Trophoblast cell (in vitro differentiated cells and primary cell): Measurements from ENCODE around the gene RAB36.

ENCODE experiments used
- DNase-seq, 2 donors: peaks; one replicate each; pipeline ENCODE4 v3.0.0-alpha.2; 2016
- H2AFZ ChIP-seq: 2 replicates; pipeline ENCODE4 v1.6.1; 2013; ENCODE audit warnings: low read length, moderate library complexity, mild to moderate bottlenecking; ENCODE audit not compliant: insufficient read depth, poor library complexity
- H2AK5ac ChIP-seq: 2 replicates; pipeline ENCODE4 v1.6.1; 2013; ENCODE audit warnings: mild to moderate bottlenecking, low read length
- H2BK120ac ChIP-seq: 2 replicates; pipeline ENCODE4 v1.6.1; 2013; ENCODE audit warnings: low read length, mild to moderate bottlenecking, moderate library complexity; ENCODE audit not compliant: insufficient read depth, poor library complexity
- H2BK12ac ChIP-seq: 2 replicates; pipeline ENCODE4 v1.6.1; 2013; ENCODE audit warnings: mild to moderate bottlenecking, low read length, moderate library complexity
- H2BK5ac ChIP-seq: 2 replicates; pipeline ENCODE4 v1.6.1; 2013; ENCODE audit warnings: low read length, low read depth, moderate library complexity, mild to moderate bottlenecking; ENCODE audit not compliant: poor library complexity
- H3K14ac ChIP-seq: 2 replicates; pipeline ENCODE4 v1.6.1; 2013; ENCODE audit warnings: mild to moderate bottlenecking, low read length
- H3K18ac ChIP-seq: 2 replicates; pipeline ENCODE4 v1.6.1; 2013; ENCODE audit warnings: mild to moderate bottlenecking, low read length
- H3K23ac ChIP-seq: 2 replicates; pipeline ENCODE4 v1.6.1; 2013; ENCODE audit warnings: low read length
- H3K27ac ChIP-seq: 2 replicates; pipeline ENCODE4 v1.5.1; 2013; ENCODE audit warnings: low read depth, mild to moderate bottlenecking, inconsistent platforms, low read length, moderate library complexity
- H3K27me3 ChIP-seq: 2 replicates; pipeline ENCODE4 v1.6.1; 2013; ENCODE audit warnings: inconsistent platforms, mild to moderate bottlenecking, low read length, moderate library complexity; ENCODE audit not compliant: insufficient read depth
- H3K36me3 ChIP-seq, 2 experiments: 1 replicate in 1 of 2; 2 replicates in 1 of 2; pipeline ENCODE4 v1.6.1; 2013; ENCODE audit warnings: low read length in 2 of 2, mild to moderate bottlenecking in 2 of 2, moderate library complexity in 1 of 2; ENCODE audit not compliant: insufficient read depth in 2 of 2, control insufficient read depth in 1 of 2
- H3K4ac ChIP-seq: 2 replicates; pipeline ENCODE4 v1.6.1; 2013; ENCODE audit warnings: low read depth, mild to moderate bottlenecking, low read length, moderate library complexity
- H3K4me1 ChIP-seq, 2 experiments: 1 replicate in 1 of 2; 2 replicates in 1 of 2; pipeline ENCODE4 v1.6.1; 2013; ENCODE audit warnings: low read length in 2 of 2, mild to moderate bottlenecking in 2 of 2, moderate library complexity in 1 of 2; ENCODE audit not compliant: insufficient read depth in 2 of 2, control insufficient read depth in 1 of 2
- H3K4me2 ChIP-seq: 2 replicates; pipeline ENCODE4 v1.6.1; 2013; ENCODE audit warnings: inconsistent platforms, mild to moderate bottlenecking, low read length, moderate library complexity
- H3K4me3 ChIP-seq: 2 replicates; pipeline ENCODE4 v1.5.1; 2013; ENCODE audit warnings: mild to moderate bottlenecking, low read depth, low read length, inconsistent platforms
- H3K79me1 ChIP-seq: one replicate; pipeline ENCODE4 v1.6.1; 2013; ENCODE audit warnings: low read length
- H3K79me2 ChIP-seq: 2 replicates; pipeline ENCODE4 v1.6.1; 2013; ENCODE audit warnings: low read length, mild to moderate bottlenecking; ENCODE audit not compliant: control insufficient read depth, insufficient read depth, poor library complexity
- H3K9ac ChIP-seq: 2 replicates; pipeline ENCODE4 v1.6.1; 2013; ENCODE audit warnings: mild to moderate bottlenecking, low read length
- H3K9me3 ChIP-seq: 2 replicates; pipeline ENCODE4 v1.6.1; 2013; ENCODE audit warnings: low read depth, mild to moderate bottlenecking, control low read depth, inconsistent platforms, low read length; ENCODE audit not compliant: insufficient read depth
- H4K12ac ChIP-seq: 2 replicates; pipeline ENCODE4 v1.6.1; 2013; ENCODE audit warnings: low read depth, mild to moderate bottlenecking, low read length, moderate library complexity
- H4K8ac ChIP-seq: 2 replicates; pipeline ENCODE4 v1.6.1; 2013; ENCODE audit warnings: low read depth, mild to moderate bottlenecking, low read length, moderate library complexity
- H4K91ac ChIP-seq: one replicate; pipeline ENCODE4 v1.6.1; 2013; ENCODE audit warnings: low read depth, mild to moderate bottlenecking, low read length, moderate library complexity
- whole genome bisulfite sequencing: extraction: QIAGEN DNeasy Blood & Tissue Kit; methylation state at CpG from one replicate; pipeline ENCODE4 v1.1.7; 2013; ENCODE audit warnings: missing lambda C conversion rate; ENCODE audit not compliant: insufficient read length, insufficient coverage; ENCODE audit errors: extremely low coverage; 5-methylcytosine and 5-hydroxymethylcytosine counted together

RAB36 gene

DNA sequence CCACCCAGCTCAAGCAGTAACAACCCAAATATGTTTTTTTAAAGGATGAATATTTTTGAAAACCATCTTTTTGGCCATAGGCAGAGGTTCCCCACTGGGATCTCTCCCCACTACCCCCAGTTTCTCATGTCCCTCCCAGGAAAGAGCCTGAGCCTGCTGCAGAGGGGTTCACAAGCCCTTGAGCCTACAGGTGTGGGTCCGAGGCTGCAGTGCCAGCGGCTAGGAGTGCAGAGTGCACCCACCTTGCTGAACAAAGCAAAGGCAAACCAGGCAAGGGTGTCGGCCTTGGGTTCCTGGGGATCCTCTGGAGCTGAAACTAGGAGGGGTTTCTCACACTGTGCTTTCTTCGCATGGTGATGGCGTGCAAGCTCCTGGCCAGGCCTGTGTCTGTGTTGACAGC lies 40.0 kb upstream of the RAB36 start:
- no peak overlapping the region for H2BK5ac ChIP-seq
- no CpG with 5 or more reads among the region's 5 CpGs for WGBS
- H3K4ac ChIP-seq = no peak overlapping the region
- H4K91ac ChIP-seq = no peak overlapping the region
- H2AFZ ChIP-seq = no peak overlapping the region
- no peak overlapping the region for H3K27ac ChIP-seq
- H4K8ac ChIP-seq = no peak overlapping the region
- H3K14ac ChIP-seq = no peak overlapping the region
- H3K18ac ChIP-seq = no peak overlapping the region
- H3K79me1 ChIP-seq = no peaks in the 10 kb centered on the region
- peaks cover 3% of the 10 kb centered on the region for H3K9me3 ChIP-seq
- H3K27me3 ChIP-seq = no peaks in the 10 kb centered on the region
- no peak overlapping the region for H3K4me3 ChIP-seq
- no peak for DNase-seq
- no peaks in the 10 kb centered on the region for H3K79me2 ChIP-seq
- no peak overlapping the region for H3K4me2 ChIP-seq
- no peak overlapping the region for H3K23ac ChIP-seq
- H2BK12ac ChIP-seq = no peak overlapping the region
- no peak overlapping the region for H2BK120ac ChIP-seq
- no peaks in the 10 kb centered on the region for H3K36me3 ChIP-seq
- no peak overlapping the region for H3K9ac ChIP-seq
- H3K4me1 ChIP-seq = peaks cover 0 to 2% of the 10 kb centered on the region in 2 experiments
- H2AK5ac ChIP-seq = no peak overlapping the region
- no peak overlapping the region for H4K12ac ChIP-seq

DNA sequence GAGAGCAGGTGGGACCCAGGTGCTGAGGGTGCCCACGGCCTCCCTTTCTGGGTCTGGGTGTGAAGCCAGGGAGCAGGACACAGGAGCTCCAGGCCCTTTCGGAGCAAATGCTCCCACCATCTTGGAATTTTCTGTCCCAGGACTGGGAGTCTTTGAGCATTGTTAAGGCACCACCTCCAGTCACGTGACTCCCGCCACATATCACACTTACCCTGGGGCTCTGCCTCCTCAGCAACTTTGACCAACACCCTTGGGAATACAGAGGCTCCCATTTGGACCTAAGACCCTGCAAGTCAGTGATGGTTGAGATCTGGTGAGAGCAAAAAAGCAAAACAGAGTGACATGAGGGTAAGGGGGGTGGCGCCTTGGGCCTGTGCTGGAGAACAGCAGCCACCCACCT lies 39.4 kb upstream of the RAB36 start:
- peaks cover 2 to 8% of the 10 kb centered on the region in 2 experiments for H3K4me1 ChIP-seq
- H3K9me3 ChIP-seq = peaks cover 3% of the 10 kb centered on the region
- no peak overlapping the region for H2BK120ac ChIP-seq
- H2BK12ac ChIP-seq = no peak overlapping the region
- no peaks in the 10 kb centered on the region for H3K79me1 ChIP-seq
- no peak overlapping the region for H2AFZ ChIP-seq
- H3K27ac ChIP-seq = no peak overlapping the region
- H4K91ac ChIP-seq = no peak overlapping the region
- H3K23ac ChIP-seq = no peak overlapping the region
- H3K79me2 ChIP-seq = no peaks in the 10 kb centered on the region
- no peaks in the 10 kb centered on the region for H3K27me3 ChIP-seq
- H3K18ac ChIP-seq = no peak overlapping the region
- no peak overlapping the region for H4K12ac ChIP-seq
- H3K36me3 ChIP-seq = no peaks in the 10 kb centered on the region
- no peak overlapping the region for H3K4me2 ChIP-seq
- H3K4ac ChIP-seq = no peak overlapping the region
- DNase-seq = no peak
- no peak overlapping the region for H2BK5ac ChIP-seq
- no CpG with 5 or more reads among the region's 5 CpGs for WGBS
- no peak overlapping the region for H3K14ac ChIP-seq
- no peak overlapping the region for H2AK5ac ChIP-seq
- no peak overlapping the region for H4K8ac ChIP-seq
- no peak overlapping the region for H3K9ac ChIP-seq
- H3K4me3 ChIP-seq = no peak overlapping the region

DNA sequence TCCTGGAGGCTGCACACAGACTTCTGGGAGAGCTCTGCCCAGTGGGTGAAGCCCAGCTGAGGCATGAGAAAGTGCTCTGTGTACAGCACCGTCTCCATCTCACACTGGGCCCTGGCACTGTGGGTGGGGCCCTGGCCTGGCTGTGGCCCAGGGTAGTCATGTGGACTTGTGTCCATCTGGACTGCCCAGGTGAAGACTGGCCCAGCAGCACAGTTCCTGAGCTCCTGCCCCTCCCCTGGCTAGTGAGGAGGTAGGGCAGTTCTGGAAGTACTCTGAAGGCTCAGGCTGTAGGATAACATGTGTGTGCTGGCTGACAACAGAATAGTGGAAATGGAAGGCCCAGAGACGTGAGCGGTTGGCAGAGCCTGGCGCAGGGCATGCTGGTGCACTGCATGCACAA lies 38.9 kb upstream of the RAB36 start:
- no peak overlapping the region for H4K8ac ChIP-seq
- no peak overlapping the region for H4K91ac ChIP-seq
- H2BK5ac ChIP-seq = no peak overlapping the region
- no peak overlapping the region for H2AK5ac ChIP-seq
- no peak overlapping the region for H3K9ac ChIP-seq
- no peak overlapping the region for H3K23ac ChIP-seq
- no CpG with 5 or more reads among the region's 4 CpGs for WGBS
- H3K4me3 ChIP-seq = no peak overlapping the region
- H3K4ac ChIP-seq = no peak overlapping the region
- no peaks in the 10 kb centered on the region for H3K36me3 ChIP-seq
- H3K4me2 ChIP-seq = no peak overlapping the region
- H3K4me1 ChIP-seq = peaks cover 3 to 8% of the 10 kb centered on the region in 2 experiments
- H4K12ac ChIP-seq = no peak overlapping the region
- H3K14ac ChIP-seq = no peak overlapping the region
- no peaks in the 10 kb centered on the region for H3K79me1 ChIP-seq
- H2BK12ac ChIP-seq = no peak overlapping the region
- H3K79me2 ChIP-seq = no peaks in the 10 kb centered on the region
- no peaks in the 10 kb centered on the region for H3K27me3 ChIP-seq
- H2BK120ac ChIP-seq = no peak overlapping the region
- H3K27ac ChIP-seq = no peak overlapping the region
- H2AFZ ChIP-seq = no peak overlapping the region
- DNase-seq = no peak
- peaks cover under 1% of the 10 kb centered on the region for H3K9me3 ChIP-seq
- no peak overlapping the region for H3K18ac ChIP-seq

DNA sequence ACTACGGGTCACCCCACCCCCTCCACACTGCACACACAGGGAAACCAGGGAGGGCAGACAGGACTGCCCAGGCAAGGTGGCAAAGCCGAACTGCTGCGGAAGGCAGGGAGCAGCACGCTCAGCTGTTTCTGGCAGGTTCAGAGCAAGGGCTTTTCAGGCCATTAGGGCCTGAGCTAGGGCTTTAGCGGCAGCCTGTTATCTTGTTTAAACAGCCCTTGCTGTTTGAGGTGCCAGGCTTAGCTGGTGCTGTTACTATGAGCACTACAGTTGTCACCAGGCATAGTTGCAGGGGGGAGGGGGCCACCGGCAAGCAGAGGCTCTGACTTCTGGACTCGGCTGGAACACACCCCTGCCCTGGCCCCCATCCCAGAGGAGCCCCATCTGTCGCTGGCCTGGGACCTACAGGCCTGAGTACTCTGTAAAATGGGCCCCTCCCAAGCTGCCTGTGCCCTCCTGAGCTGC lies 38.3 kb upstream of the RAB36 start:
- Histone ChIP-seq H4K12ac (no peak overlapping the region), H3K79me1 (no peaks in the 10 kb centered on the region), H3K27me3 (no peaks in the 10 kb centered on the region), H3K4me3 (no peak overlapping the region), H3K36me3 (no peaks in the 10 kb centered on the region), H2BK120ac (no peak overlapping the region), H4K8ac (no peak overlapping the region), H3K14ac (no peak overlapping the region), H3K4me2 (no peak overlapping the region), H3K9ac (no peak overlapping the region), H3K4ac (no peak overlapping the region), H2AK5ac (no peak overlapping the region), H3K18ac (no peak overlapping the region), H2AFZ (no peak overlapping the region), H3K79me2 (no peaks in the 10 kb centered on the region), H2BK5ac (no peak overlapping the region), H3K4me1 (peaks cover 3 to 8% of the 10 kb centered on the region in 2 experiments), H4K91ac (no peak overlapping the region), H3K27ac (no peak overlapping the region), H3K9me3 (no peaks in the 10 kb centered on the region), H2BK12ac (no peak overlapping the region), H3K23ac (no peak overlapping the region)
- no peak for DNase-seq
- no CpG with 5 or more reads among the region's 8 CpGs for WGBS
